Measurements from ENCODE around the gene XRCC1.
"Not testable (repeated sequence)": the region's sequence is repeated elsewhere in the genome, so short reads cannot be mapped to it uniquely, and the experiment has no call there.

XRCC1 gene

GRCh38 chr19:43522929-43523328 lies 52.4 kb downstream of the XRCC1 start:
- no peak for DNase-seq (ENCODE audit: low read depth in 3 of 3, low spot score in 1 of 3)

GRCh38 chr19:43519436-43520088 lies 55.8 kb downstream of the XRCC1 start:
- DNase-seq (ENCODE audit: low read depth in 3 of 3, low spot score in 1 of 3): peak; percentile 60 to 73 (median 65)

- no peak for DNase-seq (ENCODE audit: low read depth in 3 of 3, low spot score in 1 of 3)
Measured at GRCh38 chr19:43518051-43518450, 57.3 kb downstream of the XRCC1 start.

- not testable (repeated sequence) for DNase-seq (ENCODE audit: low read depth in 3 of 3, low spot score in 1 of 3)
Measured at GRCh38 chr19:43512399-43512798, 62.9 kb downstream of the XRCC1 start.

- DNase-seq (ENCODE audit: low read depth in 3 of 3, low spot score in 1 of 3): no peak
Measured at GRCh38 chr19:43511324-43511723, 64.0 kb downstream of the XRCC1 start.

GRCh38 chr19:43510713-43511112 lies 64.6 kb downstream of the XRCC1 start:
- DNase-seq (ENCODE audit: low read depth in 3 of 3, low spot score in 1 of 3): no peak

GRCh38 chr19:43507880-43508279 lies 67.4 kb downstream of the XRCC1 start:
- DNase-seq (ENCODE audit: low read depth in 3 of 3, low spot score in 1 of 3): no peak

GRCh38 chr19:43506629-43507028 lies 68.7 kb downstream of the XRCC1 start:
- no peak for DNase-seq (ENCODE audit: low read depth in 3 of 3, low spot score in 1 of 3)

GRCh38 chr19:43505941-43506340 lies 69.4 kb downstream of the XRCC1 start:
- no peak for DNase-seq (ENCODE audit: low read depth in 3 of 3, low spot score in 1 of 3)

- DNase-seq (ENCODE audit: low read depth in 3 of 3, low spot score in 1 of 3): no peak
Measured at GRCh38 chr19:43505186-43505456, 70.2 kb downstream of the XRCC1 start.

- DNase-seq (ENCODE audit: low read depth in 3 of 3, low spot score in 1 of 3): peak in 1 of 3 donors; percentile 34
Measured at GRCh38 chr19:43504426-43505185, 70.7 kb downstream of the XRCC1 start, which contains the start of gene PHLDB3. PHLDB3 (minus strand) TSS chr19:43504746; CDS start chr19:43504118, 628 bp downstream.

GRCh38 chr19:43503501-43504425 lies 71.6 kb downstream of the XRCC1 start:
- peak; percentile 98 to 99 (median 98) for DNase-seq (ENCODE audit: low read depth in 3 of 3, low spot score in 1 of 3)

- no peak for DNase-seq (ENCODE audit: low read depth in 3 of 3, low spot score in 1 of 3)
Measured at GRCh38 chr19:43502419-43502976, 72.8 kb downstream of the XRCC1 start.

- DNase-seq (ENCODE audit: low read depth in 3 of 3, low spot score in 1 of 3): no peak
Measured at GRCh38 chr19:43501661-43502418, 73.5 kb downstream of the XRCC1 start.

GRCh38 chr19:43499042-43499441 lies 76.3 kb downstream of the XRCC1 start:
- DNase-seq (ENCODE audit: low read depth in 3 of 3, low spot score in 1 of 3): no peak

GRCh38 chr19:43498233-43498842 lies 77.0 kb downstream of the XRCC1 start:
- no peak for DNase-seq (ENCODE audit: low read depth in 3 of 3, low spot score in 1 of 3)

- no peak for DNase-seq (ENCODE audit: low read depth in 3 of 3, low spot score in 1 of 3)
Measured at GRCh38 chr19:43496960-43497359, 78.4 kb downstream of the XRCC1 start.

- no peak for DNase-seq (ENCODE audit: low read depth in 3 of 3, low spot score in 1 of 3)
Measured at GRCh38 chr19:43495082-43495481, 80.2 kb downstream of the XRCC1 start.
